ENCODE results near the gene TMEM63B.

GRCh38 chr6:44194326-44194725 is 67.0 kb downstream of the TMEM63B start:
- no peak for TF ChIP-seq POLR2A (IDR thresholded peaks at IDR 0.05)
- no peak for TF ChIP-seq CTCF (IDR thresholded peaks at IDR 0.05)

Data from lower leg skin (tissue), 3 donors.